GM12878 (cell line): ENCODE results near the gene RASAL1. TPM values are rescaled to one million over a fixed set of nuclear protein-coding genes. Genes with fewer than 3 reads are reported as not detected.
A peak's percentile ranks its signal among the peaks of the same experiment; 100 is the strongest.
"Not testable (repeated sequence)": the region's sequence is repeated elsewhere in the genome, so short reads cannot be mapped to it uniquely, and the experiment has no call there.

Source experiments
- ATAC-seq: fragments of 200-7000 bp; cut with Tn5 transposase; 3 replicates; pipeline ENCODE4 v1.9.1; 2020; ENCODE audit warnings: mild to moderate bottlenecking, moderate library complexity
- BruUV-seq: library from RNA; stranded (reverse); fragments of 400-500 nt; replicated peaks from 2 replicates; lab custom pipeline; 2021; lab: Mats Ljungman, UMichigan
- CTCF ChIA-PET: fragments of 300-600 bp; sonication (Branson Sonifier 250); formaldehyde crosslinking; extraction: SDS; loops from one replicate; lab custom pipeline; 2021; ENCODE audit warnings: inconsistent platforms; lab: Yijun Ruan, JAX
- POLR2A ChIA-PET: fragments of 350-600 bp; formaldehyde crosslinking; extraction: SDS; loops from one replicate; lab custom pipeline; 2021; ENCODE audit warnings: inconsistent platforms; lab: Charles Lee
- RAD21 ChIA-PET: fragments of 300-600 bp; sonication (Branson Sonifier 250); formaldehyde crosslinking; loops from one replicate; lab custom pipeline; 2023; ENCODE audit warnings: antibody characterized with exemption; ENCODE audit not compliant: unreplicated experiment; lab: Charles Lee
- SMC1A ChIA-PET: fragments of 300-600 bp; sonication (Branson Sonifier 250); formaldehyde crosslinking; loops from one replicate; lab custom pipeline; 2023; ENCODE audit not compliant: unreplicated experiment, uncharacterized antibody; lab: Charles Lee
- DNase-seq: peaks from one replicate; pipeline ENCODE4 v3.0.0-alpha.2; 2011; ENCODE audit warnings: low read depth, low spot score
- FAIRE-seq: peaks from 3 replicates; lab custom pipeline; 2011; peaks lifted over from hg19 to GRCh38; lab: Jason Lieb, UNC
- H2AFZ ChIP-seq: 2 replicates; pipeline ENCODE4 v1.6.0; 2011; ENCODE audit warnings: low read depth, low read length, control low read depth; ENCODE audit not compliant: control insufficient read depth
- H3K27ac ChIP-seq: 2 replicates; pipeline ENCODE4 v1.5.1; 2011; ENCODE audit warnings: control low read depth; ENCODE audit not compliant: control insufficient read depth, insufficient read depth
- H3K27me3 ChIP-seq, 2 experiments: replicated peaks in 1 of 2; 2 replicates each; pipeline versions ENCODE4 v1.6.0 to v1.6.1; 2011; ENCODE audit warnings: low read length in 1 of 2; ENCODE audit not compliant: control insufficient read depth in 2 of 2, insufficient read depth in 2 of 2
- H3K36me3 ChIP-seq, 2 experiments: 2 replicates each; pipeline ENCODE4 v1.5.1; 2011; ENCODE audit warnings: low read length in 1 of 2; ENCODE audit not compliant: control insufficient read depth in 2 of 2, insufficient read depth in 2 of 2
- H3K4me1 ChIP-seq: 2 replicates; pipeline ENCODE4 v1.6.1; 2011; ENCODE audit warnings: mild to moderate bottlenecking, low read length, moderate library complexity, mixed read lengths; ENCODE audit not compliant: control insufficient read depth, insufficient read depth
- H3K4me2 ChIP-seq: 2 replicates; pipeline ENCODE4 v1.6.0; 2011; ENCODE audit warnings: control low read depth; ENCODE audit not compliant: control insufficient read depth, insufficient read depth
- H3K4me3 ChIP-seq: fragments of 200-600 bp; sonication (generic); 2 replicates; pipeline ENCODE4 v1.5.1; 2016
- H3K79me2 ChIP-seq: 2 replicates; pipeline ENCODE4 v1.6.0; 2011; ENCODE audit warnings: low read length; ENCODE audit not compliant: control insufficient read depth, insufficient read depth
- H3K9ac ChIP-seq: 2 replicates; pipeline ENCODE4 v1.8.0; 2011; ENCODE audit warnings: low read length, control low read depth, mixed read lengths; ENCODE audit not compliant: control insufficient read depth, insufficient read depth
- H3K9me3 ChIP-seq: replicated peaks from 3 replicates; pipeline ENCODE4 v1.5.1; 2011; ENCODE audit warnings: mild to moderate bottlenecking, low read length; ENCODE audit not compliant: control insufficient read depth, insufficient read depth
- H4K20me1 ChIP-seq: 2 replicates; pipeline ENCODE4 v1.6.0; 2011; ENCODE audit not compliant: control insufficient read depth, insufficient read depth
- ATF7 ChIP-seq: fragments of 450-650 bp; IDR thresholded peaks from 2 replicates; pipeline ENCODE4 v1.6.1; 2016; ENCODE audit warnings: low read depth, mild to moderate bottlenecking
- BACH1 ChIP-seq: fragments of 450-650 bp; IDR thresholded peaks from 2 replicates; pipeline ENCODE4 v1.6.1; 2017; ENCODE audit warnings: mild to moderate bottlenecking, borderline replicate concordance
- BHLHE40 ChIP-seq, 2 experiments: fragments of 450-650 bp in 1 of 2; IDR thresholded peaks; 2 replicates each; pipeline ENCODE4 v1.6.1; 2011 to 2017; ENCODE audit warnings: low read depth in 2 of 2, borderline replicate concordance in 1 of 2, improper control_type of control experiment in 1 of 2, low read length in 1 of 2, mild to moderate bottlenecking in 1 of 2
- E2F4 ChIP-seq: IDR thresholded peaks from 2 replicates; pipeline ENCODE4 v1.6.1; 2012; ENCODE audit warnings: low read depth, low read length, improper control_type of control experiment
- HCFC1 ChIP-seq: fragments of 150-350 bp; IDR thresholded peaks from 2 replicates; pipeline ENCODE4 v1.6.1; 2014; ENCODE audit warnings: low read length
- LARP7 ChIP-seq: fragments of 450-650 bp; IDR thresholded peaks from 2 replicates; pipeline ENCODE4 v1.6.1; 2017; ENCODE audit warnings: mild to moderate bottlenecking
- NR2F1 ChIP-seq: fragments of 450-650 bp; conservative IDR thresholded peaks from 2 replicates; pipeline ENCODE4 v1.6.1; 2017; ENCODE audit warnings: mild to moderate bottlenecking
- POLR2AphosphoS2 ChIP-seq: IDR thresholded peaks from 2 replicates; pipeline ENCODE4 v1.6.1; 2011; ENCODE audit warnings: low read depth, mild to moderate bottlenecking, low read length, improper control_type of control experiment, moderate library complexity
- PRDM15 ChIP-seq: fragments of 450-650 bp; formaldehyde crosslinking; IDR thresholded peaks from 2 replicates; pipeline ENCODE4 v1.4.0; 2020; ENCODE audit warnings: mild to moderate bottlenecking, moderate library complexity
- RCOR1 ChIP-seq: conservative IDR thresholded peaks from 2 replicates; pipeline ENCODE4 v1.6.1; 2012; ENCODE audit warnings: low read depth, low read length, improper control_type of control experiment
- SPI1 ChIP-seq: IDR thresholded peaks from 2 replicates; pipeline ENCODE4 v1.6.1; 2011; ENCODE audit warnings: low read depth, mild to moderate bottlenecking, low read length, moderate library complexity, borderline replicate concordance; ENCODE audit not compliant: insufficient read depth
- SREBF1 ChIP-seq: IDR thresholded peaks from 2 replicates; pipeline ENCODE4 v1.6.1; 2012; ENCODE audit warnings: mild to moderate bottlenecking, low read length
- ZNF217 ChIP-seq: fragments of 450-650 bp; IDR thresholded peaks from 2 replicates; pipeline ENCODE4 v1.6.1; 2017; ENCODE audit warnings: antibody characterized with exemption, mild to moderate bottlenecking
- WGBS: methylation state at CpG from one replicate; pipeline ENCODE4 v1.1.6; 2016; ENCODE audit warnings: low lambda C conversion rate; ENCODE audit not compliant: insufficient replicate concordance, insufficient coverage; ENCODE audit errors: missing lambda C conversion rate; 5-methylcytosine and 5-hydroxymethylcytosine counted together
- in situ Hi-C: fragments of 300-500 bp; cut with MboI; formaldehyde crosslinking; loops from 9 replicates; pipeline ENCODE4 v1.14.3; 2018; ENCODE audit warnings: mixed read lengths
- intact Hi-C: fragments of 100-400 bp; cut with micrococcal nuclease; formaldehyde crosslinking; loops from one replicate; pipeline ENCODE4 v1.14.2; 2022; ENCODE audit not compliant: unreplicated experiment
- polyA plus RNA-seq, 11 experiments: library from polyadenylated mRNA; depleted of rRNA in 4 of 11; unstranded in 6 of 11; stranded (reverse) in 5 of 11; fragments of >200 nt; fragmentation: Nextera tagmentation in 4 of 11; fragmentation: Illumina TruSeq in 1 of 11; extraction: Ambion mirVana in 4 of 11; extraction: Trizol in 1 of 11; gene quantifications; 1 replicate in 1 of 11; 2 replicates in 10 of 11; pipeline versions ENCODE4 v1.2.1 to v1.2.3, GENCODE V29; 2011 to 2016; ENCODE audit warnings: inconsistent platforms in 2 of 11, missing spikeins in 2 of 11, low read depth in 1 of 11
- total RNA-seq, 4 experiments: library from RNA; depleted of rRNA in 3 of 4; stranded (reverse); fragments of >200 nt in 3 of 4; fragmentation: Illumina TruSeq in 1 of 4; extraction: Trizol in 1 of 4; gene quantifications; 2 replicates each; pipeline versions ENCODE4 v1.2.1 to v1.2.3, GENCODE V29; 2013 to 2021

Gene RASAL1
- total and polyA plus RNA-seq, 10 of the 15 experiments (the other 5 are each of a cell fraction or from before 2014, with no cell fraction given) = 0.12 to 1.0 (median 0.52) TPM; not detected in 6

GRCh38 chr12:113142173-113142885, 6.8 kb upstream of the RASAL1 start (continued):
- TF ChIP-seq SREBF1 (no peak), BHLHE40 (IDR thresholded peaks at IDR 0.05; ENCODE audit: borderline replicate concordance in 1 of 2, low read depth in 2 of 2, low read length in 1 of 2) (peak in 1 of 2 experiments; percentile 8; a peak in 1 of 4 replicates), ATF7 (peak; percentile 22; the same call in 1 of the 2 replicates), ZNF217 (no peak), POLR2AphosphoS2 (no peak), SPI1 (peak; percentile 22; the same call in 1 of the 2 replicates), NR2F1 (no peak), E2F4 (no peak), BACH1 (no peak), HCFC1 (no peak), PRDM15 (no peak), RCOR1 (no peak), LARP7 (no peak)

- BruUV-seq, FAIRE-seq, DNase-seq, H3K9me3 ChIP-seq, CTCF ChIA-PET, in situ Hi-C loops, H3K36me3 ChIP-seq, H3K4me1 ChIP-seq, H4K20me1 ChIP-seq, H3K79me2 ChIP-seq, H3K4me2 ChIP-seq, H3K27ac ChIP-seq, H3K4me3 ChIP-seq, ATAC-seq, H3K9ac ChIP-seq, H2AFZ ChIP-seq, H3K27me3 ChIP-seq, intact Hi-C loops: not testable (repeated sequence)
- ChIA-PET POLR2A (interaction anchor here (1.5 kb wide), 1 partner anchor 12 kb away, joined by 4 read pairs; no protein-coding TSS in a partner anchor), SMC1A (interaction anchor here (0.9 to 1.3 kb wide), 2 partner anchors 11 to 149 kb away, joined by 3 to 5 read pairs; no protein-coding TSS in a partner anchor), RAD21 (interaction anchor here (1.6 kb wide), 1 partner anchor 12 kb away, joined by 6 read pairs; no protein-coding TSS in a partner anchor)
- 11% methylated on average over 3 of the region's 3 CpGs for WGBS
Measured at GRCh38 chr12:113141716-113142115, 6.2 kb upstream of the RASAL1 start.
